SU-DHL-6 (cell line): ENCODE results near the gene TBL2.

ENCODE experiments used
- EZH2phosphoT487 ChIP-seq: fragments of 200-600 bp; sonication (generic), shearing (Covaris generic); conservative IDR thresholded peaks from 2 replicates; pipeline ENCODE4 v1.6.1; 2018; ENCODE audit warnings: mild to moderate bottlenecking, antibody characterized with exemption, low read length, moderate library complexity, mixed read lengths
- TF ChIP-seq, protein P1 (sequence below): fragments of 200-600 bp; sonication (generic); IDR thresholded peaks from one replicate; pipeline ENCODE4 v1.5.1; 2017; ENCODE audit warnings: antibody characterized with exemption, mild to moderate bottlenecking, low read length, moderate library complexity; ENCODE audit not compliant: insufficient read depth, poor library complexity, severe bottlenecking

- TF ChIP-seq, protein P1, sequence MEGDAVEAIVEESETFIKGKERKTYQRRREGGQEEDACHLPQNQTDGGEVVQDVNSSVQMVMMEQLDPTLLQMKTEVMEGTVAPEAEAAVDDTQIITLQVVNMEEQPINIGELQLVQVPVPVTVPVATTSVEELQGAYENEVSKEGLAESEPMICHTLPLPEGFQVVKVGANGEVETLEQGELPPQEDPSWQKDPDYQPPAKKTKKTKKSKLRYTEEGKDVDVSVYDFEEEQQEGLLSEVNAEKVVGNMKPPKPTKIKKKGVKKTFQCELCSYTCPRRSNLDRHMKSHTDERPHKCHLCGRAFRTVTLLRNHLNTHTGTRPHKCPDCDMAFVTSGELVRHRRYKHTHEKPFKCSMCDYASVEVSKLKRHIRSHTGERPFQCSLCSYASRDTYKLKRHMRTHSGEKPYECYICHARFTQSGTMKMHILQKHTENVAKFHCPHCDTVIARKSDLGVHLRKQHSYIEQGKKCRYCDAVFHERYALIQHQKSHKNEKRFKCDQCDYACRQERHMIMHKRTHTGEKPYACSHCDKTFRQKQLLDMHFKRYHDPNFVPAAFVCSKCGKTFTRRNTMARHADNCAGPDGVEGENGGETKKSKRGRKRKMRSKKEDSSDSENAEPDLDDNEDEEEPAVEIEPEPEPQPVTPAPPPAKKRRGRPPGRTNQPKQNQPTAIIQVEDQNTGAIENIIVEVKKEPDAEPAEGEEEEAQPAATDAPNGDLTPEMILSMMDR = no peak
- TF ChIP-seq EZH2phosphoT487 = no peak
Observed at GRCh38 chr7:73537051-73537450, 41.3 kb downstream of the TBL2 start.
